Measurements from ENCODE around the gene HHLA2.
"Not testable (repeated sequence)": the region's sequence is repeated elsewhere in the genome, so short reads cannot be mapped to it uniquely, and the experiment has no call there.

Gene HHLA2

GRCh38 chr3:108296239-108296638 lies at the start of gene HHLA2:
HHLA2 (plus strand) TSS chr3:108296548; CDS start chr3:108351814, 55,266 bp downstream.
- no peak for DNase-seq

- no peak for DNase-seq
These were observed 45.7 kb upstream of the HHLA2 start for GRCh38 chr3:108250626-108251025.

- no peak for DNase-seq
These were observed 45.1 kb upstream of the HHLA2 start for GRCh38 chr3:108251265-108251664.

- no peak for DNase-seq
These were observed 44.5 kb upstream of the HHLA2 start for GRCh38 chr3:108251844-108252243.

- DNase-seq = no peak
These were observed 41.2 kb upstream of the HHLA2 start for GRCh38 chr3:108255131-108255530.

- not testable (repeated sequence) for DNase-seq
These were observed 31.6 kb upstream of the HHLA2 start for GRCh38 chr3:108264534-108265298.

GRCh38 chr3:108268235-108268634 lies 28.1 kb upstream of the HHLA2 start:
- DNase-seq = not testable (repeated sequence)

- no peak for DNase-seq
These were observed 24.7 kb upstream of the HHLA2 start for GRCh38 chr3:108271626-108272025.

GRCh38 chr3:108279066-108279465 lies 17.3 kb upstream of the HHLA2 start:
- not testable (repeated sequence) for DNase-seq

GRCh38 chr3:108280476-108280875 lies 15.9 kb upstream of the HHLA2 start:
- DNase-seq = no peak

- no peak for DNase-seq
These were observed 14.7 kb upstream of the HHLA2 start for GRCh38 chr3:108281670-108282069.

GRCh38 chr3:108283006-108283405 lies 13.3 kb upstream of the HHLA2 start:
- no peak for DNase-seq

- no peak for DNase-seq
These were observed 12.4 kb upstream of the HHLA2 start for GRCh38 chr3:108283989-108284388.

- no peak for DNase-seq
These were observed 11.2 kb upstream of the HHLA2 start for GRCh38 chr3:108285176-108285575.

GRCh38 chr3:108287146-108287545 lies 9.2 kb upstream of the HHLA2 start:
- DNase-seq = no peak

- not testable (repeated sequence) for DNase-seq
These were observed 8.2 kb upstream of the HHLA2 start for GRCh38 chr3:108288193-108288592.

- DNase-seq = no peak
These were observed 7.2 kb upstream of the HHLA2 start for GRCh38 chr3:108289159-108289558.

GRCh38 chr3:108292450-108292849 lies 3.9 kb upstream of the HHLA2 start:
- DNase-seq = no peak

- no peak for DNase-seq
These were observed 3.4 kb upstream of the HHLA2 start for GRCh38 chr3:108292905-108293328.

- DNase-seq = no peak
These were observed 2.5 kb upstream of the HHLA2 start for GRCh38 chr3:108293858-108294257.

GRCh38 chr3:108295421-108296175 lies 750 bp upstream of the HHLA2 start:
- no peak for DNase-seq

GRCh38 chr3:108297647-108298046 lies 1.3 kb downstream of the HHLA2 start:
- no peak for DNase-seq

- DNase-seq = no peak
These were observed 1.7 kb downstream of the HHLA2 start for GRCh38 chr3:108298056-108298455.
